K562 (cell line): Measurements from ENCODE around the gene MDM4. TPM values are rescaled to one million over a fixed set of nuclear protein-coding genes. Genes with fewer than 3 reads are reported as not detected.

Experiments used
- ARHGAP35 ChIP-seq: fragments of 450-650 bp; IDR thresholded peaks from 2 replicates; pipeline ENCODE4 v1.6.1; 2018; ENCODE audit not compliant: partially characterized antibody
- CHAMP1 ChIP-seq: fragments of 450-650 bp; IDR thresholded peaks from 2 replicates; pipeline ENCODE4 v1.6.1; 2016; ENCODE audit warnings: mild to moderate bottlenecking
- CLOCK ChIP-seq: fragments of 250-450 bp; sonication (Bioruptor Pico); IDR thresholded peaks from 2 replicates; pipeline ENCODE4 v1.4.0; 2020; ENCODE audit warnings: mild to moderate bottlenecking, moderate library complexity, borderline replicate concordance
- ESRRB ChIP-seq: fragments of 250-450 bp; sonication (Bioruptor Pico); IDR thresholded peaks from 2 replicates; pipeline ENCODE4 v1.5.0; 2020; ENCODE audit warnings: mild to moderate bottlenecking, moderate library complexity, borderline replicate concordance
- HEY1 ChIP-seq: fragments of 250-450 bp; sonication (Bioruptor Pico); IDR thresholded peaks from 2 replicates; pipeline ENCODE4 v1.5.0; 2020; ENCODE audit warnings: mild to moderate bottlenecking, moderate library complexity, borderline replicate concordance
- HINFP ChIP-seq: fragments of 450-650 bp; conservative IDR thresholded peaks from 2 replicates; pipeline ENCODE4 v1.6.1; 2016; ENCODE audit warnings: missing genetic modification characterization, low read depth, mild to moderate bottlenecking, control low read depth, missing compliant biosample characterization
- HLTF ChIP-seq: fragments of 450-650 bp; IDR thresholded peaks from 2 replicates; pipeline ENCODE4 v1.6.1; 2016
- LEF1 ChIP-seq: fragments of 450-650 bp; IDR thresholded peaks from 2 replicates; pipeline ENCODE4 v1.6.1; 2016; ENCODE audit warnings: mild to moderate bottlenecking
- MAFK ChIP-seq: IDR thresholded peaks from 2 replicates; pipeline ENCODE4 v1.6.1; 2011; ENCODE audit warnings: low read length, improper control_type of control experiment
- MCM5 ChIP-seq: fragments of 450-650 bp; IDR thresholded peaks from 2 replicates; pipeline ENCODE4 v1.6.1; 2016; ENCODE audit warnings: low read depth
- MNT ChIP-seq, 2 experiments: fragments of 450-650 bp; conservative IDR thresholded peaks; 2 replicates each; pipeline ENCODE4 v1.6.1; 2017; ENCODE audit warnings: mild to moderate bottlenecking in 2 of 2, moderate library complexity in 2 of 2
- NFATC3 ChIP-seq: fragments of 450-650 bp; IDR thresholded peaks from 2 replicates; pipeline ENCODE4 v1.6.1; 2017; ENCODE audit warnings: mild to moderate bottlenecking
- PRMT5 ChIP-seq: sonication (generic); formaldehyde crosslinking; IDR thresholded peaks from 2 replicates; pipeline ENCODE4 v1.5.0; 2020; ENCODE audit warnings: missing genetic modification reagents
- SOX6 ChIP-seq: fragments of 450-650 bp; IDR thresholded peaks from 2 replicates; pipeline ENCODE4 v1.6.1; 2014; ENCODE audit warnings: mild to moderate bottlenecking
- TAF15 ChIP-seq: fragments of 200-400 bp; formaldehyde crosslinking; IDR thresholded peaks from 2 replicates; pipeline ENCODE4 v1.6.1; 2017; ENCODE audit warnings: mild to moderate bottlenecking, low read depth, low read length, moderate library complexity
- TRIM28 ChIP-seq: fragments of 450-650 bp; IDR thresholded peaks from 2 replicates; pipeline ENCODE4 v1.6.1; 2017
- ZBTB1 ChIP-seq: sonication (generic); formaldehyde crosslinking; IDR thresholded peaks from 2 replicates; pipeline ENCODE4 v1.8.1; 2023; ENCODE audit warnings: missing genetic modification reagents, low read depth, mild to moderate bottlenecking, borderline replicate concordance
- ZNF12 ChIP-seq: sonication (generic); formaldehyde crosslinking; IDR thresholded peaks from 2 replicates; pipeline ENCODE4 v1.4.0; 2020; ENCODE audit warnings: mild to moderate bottlenecking, missing genetic modification reagents
- ZNF253 ChIP-seq: fragments of 250-450 bp; sonication (Bioruptor Pico); conservative IDR thresholded peaks from 2 replicates; pipeline ENCODE4 v1.6.1; 2021; ENCODE audit warnings: mild to moderate bottlenecking
- ZNF431 ChIP-seq: sonication (generic); formaldehyde crosslinking; IDR thresholded peaks from 2 replicates; pipeline ENCODE4 v1.8.0; 2022; ENCODE audit warnings: mild to moderate bottlenecking, missing genetic modification reagents
- ZNF584 ChIP-seq: fragments of 200-800 bp; sonication (Bioruptor generic); IDR thresholded peaks from 2 replicates; pipeline ENCODE4 v1.6.1; 2016; ENCODE audit warnings: low read depth, mild to moderate bottlenecking, missing genetic modification characterization, missing compliant biosample characterization
- polyA plus RNA-seq, 8 experiments: library from polyadenylated mRNA; depleted of rRNA in 4 of 8; stranded (reverse) in 5 of 8; unstranded in 3 of 8; fragments of >200 nt; fragmentation: Nextera tagmentation in 2 of 8; fragmentation: Illumina TruSeq in 1 of 8; extraction: Ambion mirVana in 2 of 8; extraction: Trizol in 1 of 8; gene quantifications; 2 replicates each; pipeline versions ENCODE4 v1.2.1 to v1.2.3, GENCODE V29; 2011 to 2014; ENCODE audit warnings: inconsistent platforms in 1 of 8, missing spikeins in 1 of 8
- total RNA-seq, 7 experiments: library from RNA; depleted of rRNA in 6 of 7; stranded (reverse); fragments of >200 nt in 6 of 7; fragmentation: Illumina TruSeq in 2 of 7; extraction: Trizol in 2 of 7; gene quantifications; 2 replicates each; pipeline versions ENCODE4 v1.2.1 to v1.2.3, GENCODE V29; 2011 to 2021; ENCODE audit warnings: low replicate concordance in 1 of 7

Gene MDM4
- total and polyA plus RNA-seq, 9 of the 15 experiments (the other 6 are each of a cell fraction or from before 2014, with no cell fraction given), result 3.3 to 61.7 (median 21.2) TPM

GRCh38 chr1:204506201-204506968, 9.8 kb upstream of the MDM4 start (continued):
- TF ChIP-seq ZBTB1 (CRISPR knock-in tag), result no peak
- TF ChIP-seq ESRRB (CRISPR knock-in tag), result no peak
- no peak for TF ChIP-seq TAF15
- TF ChIP-seq HLTF, result peak; percentile 88; the same call in 1 of the 2 replicates
- no peak; a peak in 1 of 4 replicates for TF ChIP-seq MNT (conservative IDR thresholded peaks at IDR 0.05)
- TF ChIP-seq ZNF253 (CRISPR knock-in tag), result no peak
- TF ChIP-seq LEF1, result peak; percentile 50; the same call in 1 of the 2 replicates
- no peak for TF ChIP-seq MCM5
- no peak for TF ChIP-seq HINFP (tag)
- TF ChIP-seq PRMT5 (CRISPR knock-in tag), result no peak
- peak; percentile 70; the same call in 1 of the 2 replicates for TF ChIP-seq CLOCK (CRISPR knock-in tag)
- no peak; the same call in none of the 2 replicates for TF ChIP-seq NFATC3
- peak; percentile 72; the same call in 1 of the 2 replicates for TF ChIP-seq TRIM28
- TF ChIP-seq CHAMP1, result no peak
- no peak for TF ChIP-seq ARHGAP35
- no peak for TF ChIP-seq ZNF12 (CRISPR knock-in tag)
- TF ChIP-seq SOX6, result peak; percentile 10; the same call in 1 of the 2 replicates
- no peak for TF ChIP-seq HEY1 (CRISPR knock-in tag)
- TF ChIP-seq ZNF431 (CRISPR knock-in tag), result no peak
- no peak for TF ChIP-seq ZNF584 (CRISPR knock-in tag)
- peak; percentile 28; the same call in 1 of the 2 replicates for TF ChIP-seq MAFK
